ENCODE results near the gene CD24.
"Not testable (repeated sequence)": the region's sequence is repeated elsewhere in the genome, so short reads cannot be mapped to it uniquely, and the experiment has no call there.

Gene CD24, protein sequence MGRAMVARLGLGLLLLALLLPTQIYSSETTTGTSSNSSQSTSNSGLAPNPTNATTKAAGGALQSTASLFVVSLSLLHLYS

DNA sequence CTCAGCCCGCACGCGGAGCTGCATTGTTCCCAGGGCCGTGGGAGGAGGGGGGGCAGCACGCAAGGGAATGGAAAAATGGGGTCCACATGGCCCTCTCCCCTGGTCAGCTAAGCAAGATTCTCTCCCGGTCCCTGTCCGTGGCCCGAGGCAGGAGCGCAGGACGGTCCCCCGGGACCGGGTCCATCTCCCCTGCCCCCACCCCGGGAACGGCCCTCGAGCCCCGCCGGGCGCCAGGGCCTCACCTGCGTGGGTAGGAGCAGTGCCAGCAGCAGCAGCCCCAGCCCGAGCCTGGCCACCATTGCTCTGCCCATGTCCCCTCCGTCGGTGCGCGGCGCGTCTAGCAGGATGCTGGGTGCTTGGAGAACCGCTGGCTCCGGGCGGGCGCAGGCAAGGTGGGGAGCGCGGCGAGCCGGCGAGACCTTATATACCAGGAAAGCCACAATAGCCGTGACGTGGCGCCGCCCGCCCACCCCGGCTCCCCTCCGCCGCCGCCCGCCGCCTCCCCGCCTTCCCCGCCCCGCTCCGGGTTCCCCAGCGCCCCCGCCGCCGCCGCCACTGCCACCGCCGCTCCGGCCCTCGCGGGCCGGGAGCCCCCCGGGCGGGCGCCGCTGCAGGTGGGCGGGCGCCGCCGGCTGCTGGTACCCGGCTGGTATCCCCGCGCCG is at the start of gene CD24:
TSS of gene CD24 (minus strand) at position 394 of the 663 bp plus-strand sequence. CDS start at position 311, 83 bp downstream.
- no peak for DNase-seq (ENCODE audit: low spot score)

DNA sequence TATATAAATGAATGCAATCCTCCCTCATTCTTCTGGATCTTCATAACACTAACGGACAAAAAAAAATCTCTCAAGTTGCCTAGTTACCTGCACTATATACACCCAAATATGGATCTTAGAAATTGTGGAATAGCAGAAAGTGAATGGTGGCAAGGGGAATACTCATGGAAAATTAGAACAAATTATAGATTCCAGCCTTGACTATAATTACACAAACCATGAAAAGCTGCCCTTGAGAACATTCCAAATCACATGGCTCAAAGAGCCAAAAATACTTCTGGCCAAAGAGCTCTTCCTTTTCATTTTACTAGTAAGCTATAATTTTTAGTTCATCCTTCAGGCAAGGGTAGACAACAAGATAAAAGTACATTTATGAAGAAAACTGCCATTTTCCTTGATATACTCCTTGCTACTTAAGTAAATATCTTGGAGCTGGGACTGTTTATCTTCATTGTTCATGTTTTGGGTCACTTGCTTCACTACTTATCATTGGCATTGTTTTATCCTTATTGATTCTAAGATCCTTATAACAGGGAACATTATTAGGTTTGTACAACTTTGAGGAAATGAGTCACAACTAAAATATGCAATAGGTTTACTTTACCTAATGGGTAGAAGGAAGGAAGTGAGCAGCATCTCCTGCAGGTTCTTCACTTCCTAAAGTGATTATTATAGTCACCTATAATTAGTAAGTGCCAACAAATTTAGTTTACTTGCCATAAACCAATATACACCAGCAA is 47.1 kb upstream of the CD24 start:
- DNase-seq (ENCODE audit: low spot score): no peak

DNA sequence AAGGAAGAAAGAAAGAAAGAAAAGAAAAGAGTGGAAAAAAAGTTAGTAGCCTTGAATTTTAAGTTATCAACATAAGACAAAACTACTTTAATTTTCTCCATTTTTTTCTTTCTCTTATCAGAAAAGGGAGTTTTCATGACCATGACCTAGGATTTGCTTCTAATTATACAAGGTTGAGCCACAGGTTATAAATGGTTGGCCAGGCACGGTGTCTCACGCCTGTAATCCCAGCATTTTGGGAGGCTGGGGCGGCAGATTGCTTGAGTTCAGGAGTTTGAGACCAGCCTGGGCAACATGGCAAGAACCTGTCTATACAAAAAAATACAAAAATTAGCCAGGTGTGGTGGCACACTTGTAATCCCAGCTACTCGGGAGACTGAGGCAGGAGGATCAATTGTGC is 45.7 kb upstream of the CD24 start:
- no peak for DNase-seq (ENCODE audit: low spot score)

DNA sequence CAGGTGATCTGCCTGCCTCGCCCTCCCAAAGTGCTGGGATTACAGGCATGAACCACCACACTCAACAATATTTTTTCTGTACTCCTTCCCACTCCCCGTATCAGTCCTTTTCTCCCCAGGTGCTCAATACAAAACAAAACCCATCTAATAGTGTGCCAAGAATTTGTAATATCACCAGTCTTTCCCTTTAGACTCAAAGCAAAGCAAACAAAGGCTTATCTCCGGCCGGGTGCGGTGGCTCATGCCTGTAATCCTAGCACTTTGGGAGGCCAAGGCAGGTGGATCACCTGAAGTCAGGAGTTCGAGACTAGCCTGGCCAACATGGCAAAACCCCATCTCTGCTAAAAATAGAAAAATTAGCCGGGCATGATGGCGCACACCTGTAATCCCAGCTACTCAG is 45.1 kb upstream of the CD24 start:
- not testable (repeated sequence) for DNase-seq (ENCODE audit: low spot score)

DNA sequence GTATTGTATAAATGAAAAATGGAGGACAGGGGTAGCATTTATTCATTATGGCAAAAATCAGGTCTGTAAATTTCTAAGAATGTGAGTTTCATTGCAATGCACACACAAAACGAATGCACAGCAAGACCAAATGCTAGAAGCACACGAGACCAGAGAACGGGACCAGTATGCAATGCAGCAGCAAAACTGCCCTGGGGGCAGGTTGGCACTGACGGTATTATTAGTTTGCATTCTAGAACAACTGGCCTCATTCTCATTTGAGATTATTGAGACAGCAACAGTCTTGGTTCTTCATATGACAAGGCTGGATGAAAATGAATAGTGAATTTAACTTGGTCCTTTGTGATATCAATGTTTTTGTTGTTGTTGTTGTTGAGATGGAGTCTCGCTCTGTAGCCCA is 44.5 kb upstream of the CD24 start:
- DNase-seq (ENCODE audit: low spot score): no peak

DNA sequence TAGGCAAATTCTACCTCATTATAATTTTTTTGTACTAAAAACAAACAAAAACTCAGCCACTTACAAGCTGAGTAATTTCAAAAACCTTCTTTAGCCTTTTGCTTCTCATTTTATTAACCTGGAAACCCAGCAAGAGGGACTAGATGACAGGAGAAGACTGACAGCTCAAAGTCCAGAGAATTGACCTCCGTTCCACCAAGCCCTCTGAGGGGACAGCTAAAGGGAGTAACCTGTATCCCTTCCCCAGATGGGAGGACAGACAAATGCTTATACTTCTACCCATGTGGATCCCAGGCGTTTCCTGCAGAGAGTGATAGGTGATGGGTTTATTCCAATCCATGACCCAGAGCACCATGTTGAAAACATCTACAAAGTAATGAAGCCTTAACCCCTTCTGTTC is 35.0 kb upstream of the CD24 start:
- no peak for DNase-seq (ENCODE audit: low spot score)

DNA sequence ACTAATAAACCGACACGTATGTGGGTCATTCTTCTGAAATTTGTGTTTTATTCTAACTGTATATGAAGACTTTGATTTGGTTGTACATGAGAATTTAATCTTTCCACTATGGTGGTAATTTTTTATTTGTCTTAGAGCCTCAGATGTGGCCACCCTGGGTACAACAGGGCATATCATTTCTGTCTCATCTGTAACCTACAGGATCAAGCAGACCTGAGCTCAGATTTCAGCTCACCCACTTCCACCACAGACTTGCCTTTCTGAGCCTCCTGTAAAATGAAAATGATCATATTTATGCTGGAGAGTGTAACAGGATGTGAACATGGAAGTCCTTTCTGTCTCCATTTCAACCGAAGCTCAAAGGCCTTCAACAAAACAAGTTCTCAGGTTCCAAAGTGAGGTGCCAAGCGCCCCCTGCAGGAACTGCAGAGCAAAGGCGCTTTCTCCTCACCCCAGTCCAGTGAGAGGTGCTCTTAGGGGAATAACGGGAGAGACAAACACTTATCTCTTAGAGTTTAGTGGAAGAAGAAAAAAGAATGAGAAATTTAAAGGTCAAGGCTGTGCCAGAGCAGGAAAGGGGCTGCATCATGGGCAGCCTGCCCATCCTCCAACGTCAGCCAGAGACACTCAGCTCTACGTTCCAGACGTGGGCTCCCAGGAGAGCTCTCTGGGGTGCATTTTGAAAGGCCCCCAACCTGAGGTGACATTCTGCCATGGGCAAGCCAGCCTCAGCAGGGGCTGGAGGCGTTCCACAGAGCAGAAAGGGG is 23.0 kb upstream of the CD24 start:
- peak; percentile 61 for DNase-seq (ENCODE audit: low spot score)

DNA sequence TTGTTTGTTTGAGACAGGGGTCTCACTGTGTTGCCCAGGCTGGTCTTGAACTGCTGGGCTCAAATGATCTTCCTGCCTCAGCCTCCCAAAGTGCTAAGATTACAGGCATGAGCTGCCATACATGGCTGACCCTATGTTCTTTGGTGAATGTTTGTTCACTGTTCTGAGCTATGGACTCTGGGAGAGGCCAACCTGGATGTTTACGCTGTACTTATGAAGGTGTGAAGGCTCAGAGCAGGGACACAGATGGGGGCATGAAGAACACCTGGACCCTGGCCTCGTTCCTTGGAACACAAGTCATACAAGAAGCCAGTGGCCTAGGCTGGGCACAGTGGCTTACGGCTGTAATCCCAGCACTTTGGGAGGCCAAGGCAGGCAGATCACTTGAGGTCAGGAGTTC is 21.1 kb upstream of the CD24 start:
- DNase-seq (ENCODE audit: low spot score): no peak

DNA sequence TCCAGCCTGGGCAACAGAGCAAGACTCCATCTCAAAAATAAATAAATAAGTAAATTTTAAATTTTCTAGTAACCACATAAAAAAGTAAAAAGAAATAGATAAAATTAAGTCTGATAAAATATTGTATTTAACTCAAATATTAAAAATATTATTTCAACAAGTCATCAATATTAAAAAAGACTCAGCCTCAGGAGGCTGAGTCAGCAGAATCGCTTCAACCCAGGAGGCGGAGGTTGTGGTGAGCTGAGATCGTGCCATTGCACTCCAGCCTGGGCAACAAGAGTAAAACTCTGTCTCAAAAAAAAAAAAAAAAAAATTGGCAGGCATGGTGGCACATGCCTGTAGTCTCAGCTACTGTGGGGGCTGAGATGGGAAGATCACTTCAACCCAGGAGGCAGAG is 15.2 kb upstream of the CD24 start:
- not testable (repeated sequence) for DNase-seq (ENCODE audit: low spot score)

DNA sequence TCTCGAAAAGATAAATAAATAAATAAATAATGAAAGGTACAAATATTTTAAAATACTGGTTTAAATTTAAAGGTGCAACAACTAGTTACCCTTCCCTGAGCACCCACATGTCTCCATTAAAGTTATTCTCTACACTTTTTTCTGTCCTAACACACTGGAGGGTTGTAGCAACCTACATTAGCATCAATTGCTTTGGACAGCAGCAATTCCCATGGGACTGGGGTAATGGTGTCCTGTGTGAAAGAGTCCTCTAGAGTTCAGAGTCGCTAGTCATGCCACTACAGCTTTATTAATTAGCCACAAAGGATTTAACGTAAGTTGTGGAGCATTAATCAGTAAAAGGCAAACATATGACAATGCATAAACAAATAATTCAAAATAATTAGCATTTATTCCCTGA is 14.1 kb upstream of the CD24 start:
- no peak for DNase-seq (ENCODE audit: low spot score)

DNA sequence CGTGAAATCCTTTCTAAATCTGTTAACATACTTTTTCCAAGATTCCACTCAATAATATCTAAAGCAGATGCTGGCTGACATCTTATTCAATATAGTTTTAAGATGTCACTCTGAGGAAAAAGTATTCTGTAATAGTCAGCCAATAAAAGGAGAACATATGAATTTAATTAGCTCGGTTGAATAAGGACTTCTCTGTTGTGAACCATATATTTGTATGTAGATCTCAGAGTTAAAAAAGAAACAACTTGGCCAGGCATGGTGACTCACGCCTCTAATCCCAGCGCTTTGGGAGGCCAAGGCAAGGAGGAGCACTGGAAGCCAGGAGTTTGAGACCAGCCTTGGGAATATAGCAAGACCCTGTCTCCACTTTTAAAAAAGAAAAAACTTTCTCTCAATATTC is 7.4 kb upstream of the CD24 start:
- no peak for DNase-seq (ENCODE audit: low spot score)

DNA sequence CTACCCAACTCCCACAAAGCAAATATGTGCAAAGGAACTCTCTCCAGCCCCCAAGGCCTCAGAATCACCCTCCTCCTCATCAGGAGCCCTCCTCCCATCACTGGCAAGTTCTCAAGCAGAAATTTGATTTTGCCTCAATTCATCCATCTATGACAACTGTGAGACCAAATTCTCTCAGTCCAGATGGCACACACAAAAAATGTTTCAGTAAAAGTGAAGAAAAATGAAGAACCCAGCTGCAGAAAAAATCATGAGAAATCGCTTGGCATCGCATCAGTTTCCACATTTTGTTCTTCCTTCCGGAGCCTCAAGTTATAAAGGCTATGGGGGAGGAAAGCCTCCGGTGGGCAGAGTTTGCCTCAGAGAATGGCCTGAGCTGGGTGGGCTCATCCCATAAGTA is 6.4 kb upstream of the CD24 start:
- DNase-seq (ENCODE audit: low spot score): no peak

DNA sequence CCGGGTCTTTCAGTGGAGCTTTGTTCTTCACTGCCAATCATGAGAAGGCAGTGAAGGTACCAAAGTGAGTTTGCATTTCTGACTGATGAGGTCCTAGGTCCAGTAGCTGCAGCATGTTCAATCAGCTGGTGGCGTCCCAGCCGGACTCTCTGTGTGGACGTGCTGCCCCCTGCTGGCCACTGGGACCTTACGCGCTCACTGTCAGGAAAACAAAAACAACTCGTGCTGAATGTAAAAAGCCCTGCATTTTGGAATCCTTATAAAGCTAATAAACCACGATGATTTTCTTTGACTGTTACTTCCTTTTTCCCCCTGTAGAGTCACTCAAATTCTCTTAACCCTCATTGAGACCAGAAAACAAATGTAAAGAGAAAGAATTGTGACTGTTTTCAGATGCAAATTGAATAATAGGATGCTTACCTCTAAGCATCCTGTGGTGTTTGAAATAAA is 4.9 kb upstream of the CD24 start:
- peak; percentile 85 for DNase-seq (ENCODE audit: low spot score)

DNA sequence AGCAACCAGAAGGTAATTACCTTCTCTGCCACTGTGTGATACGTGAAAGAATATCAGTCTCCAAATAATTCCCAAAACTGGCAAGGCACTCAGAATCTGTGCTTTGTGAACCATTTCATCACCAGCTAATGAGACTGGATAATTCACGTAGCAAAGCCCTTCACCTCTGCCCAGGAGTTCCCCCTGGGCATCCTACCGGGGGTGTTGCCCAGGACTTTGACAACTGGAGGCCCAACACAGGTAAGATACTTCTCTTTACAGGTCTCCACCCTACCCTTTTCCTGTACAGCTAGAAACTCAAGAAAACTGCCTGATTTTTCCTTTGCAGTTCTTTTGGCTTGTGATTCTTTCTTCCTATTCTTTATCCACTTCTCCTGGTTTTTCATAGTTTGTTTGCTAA is 2.7 kb upstream of the CD24 start:
- no peak for DNase-seq (ENCODE audit: low spot score)

DNA sequence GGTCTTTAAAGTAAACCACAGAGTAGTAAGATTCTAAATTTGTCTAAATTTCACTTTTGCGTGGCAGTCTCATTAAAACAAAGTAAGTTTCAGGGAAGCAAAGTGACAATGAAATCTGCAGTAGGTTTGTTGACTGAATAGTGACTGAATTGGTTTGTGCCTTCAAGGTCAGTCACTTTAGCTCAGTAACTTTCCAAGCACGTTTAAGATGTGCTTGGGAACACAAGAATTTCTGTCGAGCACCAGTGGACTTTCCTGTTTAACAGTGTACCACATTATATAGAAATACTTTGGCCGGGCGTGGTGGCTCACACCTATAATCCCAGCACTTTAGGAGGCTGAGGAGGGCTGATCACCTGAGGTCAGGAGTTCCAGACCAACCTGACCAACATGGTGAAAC is 1.7 kb upstream of the CD24 start:
- DNase-seq (ENCODE audit: low spot score): no peak

DNA sequence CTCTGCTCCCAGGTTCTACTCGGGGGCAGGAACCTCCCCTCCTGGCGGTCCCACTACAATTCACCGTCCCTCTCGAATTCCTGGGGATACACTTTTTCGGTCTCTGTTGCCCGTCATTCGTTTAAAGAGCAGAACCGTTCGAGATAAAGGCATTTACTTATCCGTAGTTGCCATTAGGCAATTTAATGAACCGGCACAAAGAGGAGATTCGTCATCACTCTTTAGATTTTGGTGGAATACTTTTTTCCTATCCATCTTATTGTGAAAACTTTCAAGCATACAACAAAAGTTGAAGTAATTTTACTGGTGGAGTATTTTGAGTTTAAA is 1.2 kb upstream of the CD24 start:
- DNase-seq (ENCODE audit: low spot score): no peak

DNA sequence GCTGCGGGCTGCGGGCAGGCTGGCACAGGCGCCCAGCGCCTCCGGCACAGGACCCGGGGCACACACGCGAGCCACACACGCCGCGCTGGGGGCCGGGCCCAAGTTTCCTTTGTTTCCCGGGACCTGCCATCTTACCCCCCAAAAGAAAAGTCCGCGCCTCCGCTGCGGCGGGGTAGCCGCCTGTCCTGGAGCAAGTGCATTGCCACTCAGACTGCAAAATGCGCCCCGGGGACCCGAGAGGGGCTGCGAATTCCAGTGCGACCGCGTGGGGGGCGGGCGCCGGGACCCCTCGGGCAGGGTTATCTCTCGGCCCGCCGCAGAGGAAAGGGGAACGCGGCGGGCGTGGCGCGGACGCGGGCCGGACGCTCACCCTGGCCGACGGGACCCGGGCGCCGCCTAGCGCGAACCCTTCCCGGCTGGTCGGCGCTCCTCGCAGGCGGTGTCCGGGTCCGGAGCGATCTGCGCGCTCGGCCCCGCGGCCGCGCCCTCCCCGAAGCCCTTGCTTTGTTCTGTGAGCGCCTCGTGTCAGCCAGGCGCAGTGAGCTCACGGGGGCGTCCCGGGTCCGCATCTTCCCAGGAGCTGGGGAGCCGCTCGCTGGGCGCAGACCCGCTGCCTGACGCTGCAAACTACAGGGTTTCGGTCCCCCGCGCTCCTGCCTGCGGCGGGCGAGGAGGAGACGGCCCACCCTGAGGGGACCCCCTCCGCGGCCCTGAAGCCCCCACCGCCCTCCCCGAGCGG is 639 bp upstream of the CD24 start:
- peak; percentile 21 for DNase-seq (ENCODE audit: low spot score)

DNA sequence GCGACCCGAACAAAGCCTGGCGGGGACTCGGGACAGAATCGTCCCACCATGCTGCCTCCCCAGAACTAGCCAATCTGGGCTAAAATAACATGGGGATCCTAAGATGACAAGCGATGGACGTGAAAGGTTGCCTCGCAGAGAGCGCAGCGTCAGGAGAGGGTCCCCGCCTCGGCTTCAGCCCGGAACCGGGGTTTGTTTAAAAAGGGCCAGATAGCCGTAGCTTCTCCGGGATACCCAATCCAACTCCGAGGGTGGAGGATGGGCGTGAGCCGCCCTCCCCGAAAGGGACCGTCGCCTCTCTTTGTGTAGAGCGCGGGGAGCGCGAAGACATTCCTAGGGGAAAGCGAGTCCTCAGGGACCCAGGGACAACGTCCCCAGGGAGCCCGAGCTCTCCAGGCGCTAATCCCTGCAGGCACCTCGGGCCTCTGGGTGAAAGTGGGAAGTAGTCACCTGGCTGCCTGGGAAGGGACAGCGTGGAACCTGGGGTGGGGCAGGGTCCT is 643 bp downstream of the CD24 start:
- DNase-seq (ENCODE audit: low spot score): no peak

DNA sequence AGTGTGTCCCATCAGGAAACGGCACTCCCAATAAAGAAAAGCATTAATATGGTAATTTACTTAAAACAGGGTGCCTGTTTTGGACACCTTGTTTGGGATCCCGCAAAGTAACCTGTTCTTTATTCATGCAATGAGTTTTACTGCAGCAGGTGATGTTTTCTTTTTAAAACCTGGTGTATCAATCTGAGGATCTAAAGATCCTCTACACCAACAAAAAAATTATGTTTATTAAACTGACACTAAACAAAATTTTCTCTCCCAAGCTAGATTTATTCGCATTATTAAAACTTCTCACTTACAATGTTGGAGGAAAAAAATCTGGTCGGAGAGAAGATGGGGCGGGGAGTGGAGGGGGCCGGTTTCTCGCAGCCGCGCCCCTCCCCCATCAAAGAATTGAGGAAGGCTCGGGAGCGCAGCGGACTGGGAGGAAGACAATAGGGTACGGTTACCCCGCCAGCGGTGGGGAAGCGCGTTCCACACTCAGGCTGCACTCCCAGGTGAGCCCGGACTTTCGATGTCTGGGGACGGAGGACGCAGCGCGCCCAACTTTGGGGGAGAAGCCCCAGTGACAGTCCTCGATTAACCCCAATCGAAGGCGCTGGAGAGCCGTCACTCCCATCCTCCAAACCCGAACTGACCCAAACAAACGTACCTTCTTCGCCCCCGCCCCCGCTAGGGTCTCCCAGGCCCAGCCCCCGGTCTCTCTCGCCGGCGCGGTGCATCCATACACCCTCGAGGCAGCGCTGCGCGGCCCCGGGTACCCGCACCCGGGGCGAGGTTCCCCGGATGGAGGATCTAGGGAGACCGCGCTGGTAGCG is 1.3 kb downstream of the CD24 start:
- DNase-seq (ENCODE audit: low spot score): no peak

DNA sequence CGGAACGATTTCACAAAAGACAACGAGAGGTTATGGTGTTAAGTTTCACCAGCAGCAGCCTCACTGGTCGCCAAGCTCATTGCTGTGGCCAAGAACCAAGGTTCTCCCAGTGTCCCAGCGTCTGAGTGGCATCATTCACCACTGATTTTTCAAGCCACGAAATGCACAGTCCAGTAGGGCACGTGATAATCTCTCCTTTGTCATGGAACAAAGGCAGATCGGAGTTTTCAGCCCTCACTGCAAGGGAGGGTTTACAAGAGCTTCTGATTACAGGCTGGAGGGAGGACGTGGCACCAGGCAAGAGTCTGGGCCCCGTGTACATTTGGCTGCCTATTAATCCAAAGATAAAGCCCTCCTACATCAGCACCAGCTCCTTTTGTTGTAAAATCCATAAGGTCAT is 2.0 kb downstream of the CD24 start:
- no peak for DNase-seq (ENCODE audit: low spot score)

DNA sequence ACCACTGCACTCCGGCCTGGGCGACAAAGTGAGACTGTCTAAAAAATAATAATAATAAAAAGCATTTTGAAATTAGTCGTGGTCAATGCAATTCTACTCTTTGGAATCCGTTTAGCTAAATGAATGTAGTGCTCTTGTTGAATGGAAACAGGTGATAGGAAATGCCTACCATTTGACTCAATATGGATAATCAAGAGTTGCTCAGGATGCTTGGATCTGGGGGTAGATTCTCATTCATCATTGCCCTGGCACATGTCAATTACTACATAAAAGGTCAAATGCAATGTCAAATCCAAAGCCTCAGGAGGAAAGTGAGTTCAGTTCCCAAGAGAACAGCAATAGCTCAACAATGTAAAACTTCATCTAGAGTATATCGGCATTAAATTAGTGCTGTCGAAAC is 3.8 kb downstream of the CD24 start:
- not testable (repeated sequence) for DNase-seq (ENCODE audit: low spot score)

All from AG08396 (cell line).